ENCODE data around the gene KIR3DL2.
"Not testable (repeated sequence)": the region's sequence is repeated elsewhere in the genome, so short reads cannot be mapped to it uniquely, and the experiment has no call there.

Gene KIR3DL2

GRCh38 chr19:54850061-54850640, at the start of gene KIR3DL2:
Gene KIR3DL2, plus strand, starts transcription at chr19:54850443. Its CDS starts 33 bp downstream, at chr19:54850476.
- DNase-seq (ENCODE audit: low spot score), result not testable (repeated sequence)

DNA sequence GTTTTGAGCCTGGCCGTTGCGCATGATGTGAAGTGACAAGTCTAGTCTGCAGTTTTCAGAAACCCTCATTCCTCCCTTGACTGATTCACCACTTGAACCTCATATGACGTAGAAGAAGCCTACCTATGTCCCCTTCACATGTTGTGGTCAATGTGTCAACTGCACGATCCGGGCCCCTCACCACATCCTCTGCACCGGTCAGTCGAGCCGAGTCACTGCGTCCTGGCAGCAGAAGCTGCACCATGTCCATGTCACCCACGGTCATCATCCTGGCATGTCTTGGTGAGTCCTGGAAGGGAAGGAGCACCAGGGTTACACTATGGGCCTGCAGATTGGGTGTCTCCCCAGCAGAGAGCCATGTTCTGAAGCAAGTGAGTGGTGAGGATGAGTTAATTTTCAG, 46.8 kb upstream of the KIR3DL2 start, which contains the start of gene KIR2DL4:
KIR2DL4 (plus strand) TSS at position 201 of the 400 bp plus-strand sequence; CDS start at position 243, 42 bp downstream.
- no peak for DNase-seq (ENCODE audit: low spot score)

DNA sequence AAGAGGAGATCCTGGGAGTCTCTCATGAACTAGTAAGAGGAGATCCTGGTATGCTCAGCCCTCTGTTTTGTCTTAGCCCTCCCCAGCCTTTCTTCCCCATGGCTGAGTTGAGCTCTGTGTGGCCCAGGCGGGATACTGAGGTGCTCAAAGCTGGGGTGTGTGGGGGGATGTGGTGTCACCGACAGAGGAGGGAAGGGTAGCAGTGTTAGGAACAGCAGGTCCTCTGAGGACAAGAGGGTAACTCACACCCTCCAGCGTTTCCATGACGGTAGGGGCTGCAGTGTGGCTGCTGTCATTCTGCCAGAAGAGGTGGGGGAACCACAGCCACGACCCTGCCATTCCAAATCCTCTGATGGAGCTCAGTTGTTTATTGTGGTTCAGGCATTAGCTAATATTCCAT, 46.1 kb upstream of the KIR3DL2 start:
- DNase-seq (ENCODE audit: low spot score), result no peak

DNA sequence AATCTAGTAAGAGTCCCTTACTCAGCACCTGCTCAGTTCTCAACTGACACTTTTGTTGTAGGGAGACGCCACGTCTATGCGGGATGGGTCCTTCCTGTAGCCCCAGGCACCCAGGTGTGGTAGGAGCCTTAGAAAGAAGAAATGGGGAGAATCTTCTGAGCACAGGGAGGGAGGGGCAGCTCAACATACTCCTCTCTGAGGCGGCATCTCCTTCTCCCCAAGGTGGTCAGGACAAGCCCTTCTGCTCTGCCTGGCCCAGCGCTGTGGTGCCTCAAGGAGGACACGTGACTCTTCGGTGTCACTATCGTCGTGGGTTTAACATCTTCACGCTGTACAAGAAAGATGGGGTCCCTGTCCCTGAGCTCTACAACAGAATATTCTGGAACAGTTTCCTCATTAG, 45.7 kb upstream of the KIR3DL2 start:
- no peak for DNase-seq (ENCODE audit: low spot score)

- DNase-seq (ENCODE audit: low spot score), result no peak
These were observed 44.4 kb upstream of the KIR3DL2 start for GRCh38 chr19:54805665-54806515.

GRCh38 chr19:54806516-54806838, 43.8 kb upstream of the KIR3DL2 start:
- DNase-seq (ENCODE audit: low spot score), result no peak

DNA sequence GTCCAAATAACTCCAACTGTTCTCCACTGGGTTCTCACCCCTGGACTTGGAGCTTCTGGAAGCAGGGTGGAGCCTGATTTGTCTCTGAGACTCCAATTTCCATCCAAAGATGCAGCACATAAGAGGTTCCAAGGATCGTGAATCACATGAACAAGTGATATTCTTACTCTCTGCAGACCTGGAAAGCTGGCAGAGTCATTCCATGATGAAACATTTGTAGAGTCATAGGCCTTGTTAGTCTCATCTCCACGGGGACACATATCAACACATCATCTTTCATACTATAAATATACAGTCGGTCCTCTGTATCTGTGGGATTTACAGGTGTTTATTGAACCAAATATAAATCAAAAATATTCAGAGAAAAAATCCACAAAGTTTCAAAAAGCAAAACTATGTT, 35.7 kb upstream of the KIR3DL2 start:
- not testable (repeated sequence) for DNase-seq (ENCODE audit: low spot score)

DNA sequence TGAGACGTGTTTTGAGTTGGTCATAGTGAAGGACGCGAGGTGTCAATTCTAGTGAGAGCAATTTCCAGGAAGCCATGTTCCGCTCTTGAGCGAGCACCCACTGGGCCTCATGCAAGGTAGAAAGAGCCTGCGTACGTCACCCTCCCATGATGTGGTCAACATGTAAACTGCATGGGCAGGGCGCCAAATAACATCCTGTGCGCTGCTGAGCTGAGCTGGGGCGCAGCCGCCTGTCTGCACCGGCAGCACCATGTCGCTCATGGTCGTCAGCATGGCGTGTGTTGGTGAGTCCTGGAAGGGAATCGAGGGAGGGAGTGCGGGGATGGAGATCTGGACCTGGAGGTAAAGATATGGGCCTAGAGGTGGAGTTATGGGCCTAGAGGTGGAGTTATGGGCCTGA, 34.0 kb upstream of the KIR3DL2 start, which contains the start of gene KIR3DL1:
KIR3DL1 (plus strand) TSS at position 218 of the 400 bp plus-strand sequence.
- not testable (repeated sequence) for DNase-seq (ENCODE audit: low spot score)

- DNase-seq (ENCODE audit: low spot score), result no peak
These were observed 32.3 kb upstream of the KIR3DL2 start for GRCh38 chr19:54817670-54818536.

DNA sequence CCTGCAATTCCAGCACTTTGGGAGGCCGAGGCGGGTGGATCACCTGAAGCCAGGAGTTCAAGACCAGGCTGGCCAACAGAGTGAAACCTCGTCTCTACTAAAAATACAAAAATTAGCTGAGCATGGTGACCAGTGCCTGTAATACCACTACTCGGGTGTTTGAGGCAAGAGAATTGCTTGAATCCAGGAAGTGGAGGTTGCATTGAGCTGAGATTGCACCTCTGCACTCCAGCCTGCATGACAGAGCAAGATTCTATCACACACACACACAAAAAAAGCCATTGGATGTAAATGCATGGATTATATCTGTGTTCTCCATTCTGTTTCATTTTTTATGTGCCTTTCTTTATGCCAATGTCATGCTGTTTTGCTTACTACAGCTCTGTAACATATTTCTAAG, 25.8 kb upstream of the KIR3DL2 start:
- DNase-seq (ENCODE audit: low spot score), result not testable (repeated sequence)

DNA sequence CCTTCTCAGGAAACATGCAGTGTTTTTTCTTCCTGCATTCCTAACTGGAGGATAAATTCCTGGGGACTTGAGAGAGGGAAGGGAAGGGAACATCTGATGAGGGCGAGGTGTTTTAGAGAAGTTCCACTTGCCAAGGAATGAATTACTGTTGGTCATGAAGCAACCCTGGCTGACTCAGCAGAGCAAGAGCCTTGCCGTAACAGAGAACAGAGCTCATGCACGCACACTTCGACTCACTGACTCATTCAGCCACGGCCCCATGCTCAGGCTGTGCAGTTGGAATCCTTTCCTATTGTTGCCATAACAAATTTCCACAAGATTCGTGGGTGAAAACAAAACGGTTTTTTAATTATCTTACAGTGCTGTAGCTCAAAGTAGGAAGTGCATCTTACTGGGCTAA, 24.9 kb upstream of the KIR3DL2 start:
- DNase-seq (ENCODE audit: low spot score), result not testable (repeated sequence)

DNA sequence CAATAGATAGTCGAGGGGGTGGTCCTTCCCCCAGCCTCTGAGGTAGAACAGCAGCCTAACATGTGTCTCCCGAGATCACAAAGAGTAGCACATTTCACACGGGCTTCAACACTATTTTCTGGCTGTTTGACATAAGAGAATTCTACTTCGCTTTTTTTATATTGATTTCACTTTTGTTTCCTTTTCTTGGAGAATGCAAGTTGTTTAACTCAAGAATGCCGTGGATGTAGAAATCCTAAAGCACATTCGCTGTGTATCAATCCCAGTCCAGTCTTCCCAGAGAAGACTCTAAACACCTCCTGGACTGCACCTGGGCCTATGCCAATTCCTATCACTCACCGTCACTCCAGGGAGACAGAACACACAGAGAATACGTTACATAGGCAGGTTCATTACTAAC, 22.2 kb upstream of the KIR3DL2 start:
- DNase-seq (ENCODE audit: low spot score), result not testable (repeated sequence)

DNA sequence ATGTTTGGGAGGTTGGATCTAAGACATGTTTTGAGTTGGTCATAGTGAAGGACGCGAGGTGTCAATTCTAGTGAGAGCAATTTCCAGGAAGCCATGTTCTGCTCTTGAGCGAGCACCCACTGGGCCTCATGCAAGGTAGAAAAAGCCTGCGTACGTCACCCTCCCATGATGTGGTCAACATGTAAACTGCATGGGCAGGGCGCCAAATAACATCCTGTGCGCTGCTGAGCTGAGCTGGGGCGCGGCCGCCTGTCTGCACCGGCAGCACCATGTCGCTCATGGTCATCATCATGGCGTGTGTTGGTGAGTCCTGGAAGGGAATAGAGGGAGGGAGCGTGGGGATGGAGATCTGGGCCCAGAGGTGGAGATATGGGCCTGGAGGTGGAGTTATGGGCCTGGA, 17.7 kb upstream of the KIR3DL2 start, which contains the start of gene KIR2DS4:
KIR2DS4 (plus strand) TSS at position 181 of the 400 bp plus-strand sequence.
- not testable (repeated sequence) for DNase-seq (ENCODE audit: low spot score)

DNA sequence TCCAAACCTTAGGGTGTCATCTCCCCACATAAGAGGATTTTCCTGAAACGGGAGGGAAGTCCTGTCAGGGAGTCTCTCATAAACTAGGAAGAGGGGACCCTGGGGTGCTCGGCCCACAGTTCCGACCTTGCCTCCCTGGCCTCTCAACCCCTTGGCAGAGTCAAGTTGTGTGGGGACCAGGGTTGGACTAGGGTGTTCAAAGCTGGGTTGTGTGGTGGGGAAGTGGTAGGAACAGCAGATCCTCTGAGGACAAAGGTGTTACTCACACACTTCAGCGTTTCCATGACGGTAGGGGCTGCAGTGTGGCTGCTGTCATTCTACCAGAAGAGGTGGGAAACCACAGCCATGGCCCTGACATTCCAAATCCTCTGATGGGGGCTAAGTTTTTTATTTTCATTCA, 15.1 kb upstream of the KIR3DL2 start:
- not testable (repeated sequence) for DNase-seq (ENCODE audit: low spot score)

- DNase-seq (ENCODE audit: low spot score), result not testable (repeated sequence)
These were observed 12.7 kb upstream of the KIR3DL2 start for GRCh38 chr19:54837522-54837921.

GRCh38 chr19:54843171-54843570, 7.1 kb upstream of the KIR3DL2 start:
- DNase-seq (ENCODE audit: low spot score), result not testable (repeated sequence)

GRCh38 chr19:54850930-54851329, 687 bp downstream of the KIR3DL2 start:
- DNase-seq (ENCODE audit: low spot score), result no peak

DNA sequence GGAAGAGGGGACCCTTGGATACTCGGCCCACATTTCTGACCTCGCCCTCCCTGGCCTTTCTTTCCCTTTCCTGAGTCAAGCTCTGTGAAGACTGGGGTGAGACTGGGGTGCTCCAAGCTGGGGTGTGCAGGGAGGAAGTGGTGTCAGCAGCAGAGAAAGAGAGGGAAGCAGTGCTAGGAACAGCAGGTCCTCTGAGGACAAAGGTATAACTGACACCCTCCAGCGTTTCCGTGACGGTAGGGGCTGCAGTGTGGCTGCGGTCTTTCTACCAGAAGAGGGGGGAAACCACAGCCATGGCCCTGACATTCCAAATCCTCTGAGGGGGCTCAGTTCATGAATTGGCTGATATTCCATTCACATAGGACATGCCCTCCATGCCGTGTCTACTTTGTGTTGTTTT, 1.1 kb downstream of the KIR3DL2 start:
- no peak for DNase-seq (ENCODE audit: low spot score)

DNA sequence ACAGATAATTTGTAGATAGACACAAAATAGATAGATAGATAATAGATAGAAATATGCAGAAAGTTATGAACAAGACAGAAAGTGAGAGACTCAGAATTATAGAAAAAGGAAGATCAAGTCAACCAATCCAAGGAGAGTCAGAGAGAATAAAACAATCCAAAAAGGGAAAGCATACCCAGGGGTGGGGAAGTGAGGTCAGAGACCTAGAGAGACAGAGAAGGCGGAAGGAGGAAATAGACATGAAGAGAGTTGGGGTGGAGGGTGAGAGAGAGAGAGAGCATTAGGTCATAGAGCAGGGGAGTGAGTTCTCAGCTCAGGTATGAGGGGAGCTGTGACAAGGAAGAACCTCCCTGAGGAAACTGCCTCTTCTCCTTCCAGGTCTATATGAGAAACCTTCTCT, 5.0 kb downstream of the KIR3DL2 start:
- not testable (repeated sequence) for DNase-seq (ENCODE audit: low spot score)

DNA sequence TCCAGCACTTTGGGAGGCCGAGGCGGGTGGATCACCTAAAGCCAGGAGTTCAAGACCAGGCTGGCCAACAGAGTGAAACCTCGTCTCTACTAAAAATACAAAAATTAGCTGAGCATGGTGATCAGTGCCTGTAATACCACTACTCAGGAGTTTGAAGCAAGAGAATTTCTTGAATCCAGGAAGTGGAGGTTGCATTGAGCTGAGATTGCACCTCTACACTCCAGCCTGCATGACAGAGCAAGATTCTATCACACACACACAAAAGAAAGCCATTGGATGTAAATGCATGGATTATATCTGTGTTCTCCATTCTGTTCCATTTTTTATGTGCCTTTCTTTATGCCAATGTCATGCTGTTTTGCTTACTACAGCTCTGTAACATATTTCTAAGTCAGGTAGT, 8.2 kb downstream of the KIR3DL2 start:
- not testable (repeated sequence) for DNase-seq (ENCODE audit: low spot score)

DNA sequence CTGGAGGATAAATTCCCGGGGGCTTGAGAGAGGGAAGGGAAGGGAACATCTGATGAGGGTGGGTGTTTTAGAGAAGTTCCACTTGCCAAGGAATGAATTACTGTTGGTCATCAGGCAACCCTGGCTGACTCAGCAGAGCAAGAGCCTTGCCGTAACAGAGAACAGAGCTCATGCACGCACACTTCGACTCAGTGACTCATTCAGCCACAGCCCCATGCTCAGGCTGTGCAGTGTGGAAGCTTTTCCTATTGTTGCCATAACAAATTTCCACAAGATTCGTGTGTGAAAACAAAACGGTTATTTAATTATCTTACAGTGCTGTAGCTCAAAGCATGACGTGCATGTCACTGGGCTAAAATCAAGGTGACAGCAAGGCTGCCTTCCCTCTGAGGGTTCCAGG, 9.2 kb downstream of the KIR3DL2 start:
- not testable (repeated sequence) for DNase-seq (ENCODE audit: low spot score)

DNA sequence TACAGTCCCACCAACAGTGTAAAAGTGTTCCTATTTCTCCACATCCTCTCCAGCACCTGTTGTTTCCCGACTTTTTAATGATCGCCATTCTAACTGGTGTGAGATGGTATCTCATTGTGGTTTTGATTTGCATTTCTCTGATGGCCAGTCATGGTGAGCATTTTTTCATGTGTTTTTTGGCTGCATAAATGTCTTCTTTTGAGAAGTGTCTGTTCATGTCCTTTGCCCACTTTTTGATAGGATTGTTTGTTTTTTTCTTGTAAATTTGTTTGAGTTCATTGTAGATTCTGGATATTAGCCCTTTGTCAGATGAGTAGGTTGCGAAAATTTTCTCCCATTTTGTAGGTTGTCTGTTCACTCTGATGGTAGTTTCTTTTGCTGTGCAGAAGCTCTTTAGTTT, 13.2 kb downstream of the KIR3DL2 start:
- DNase-seq (ENCODE audit: low spot score), result not testable (repeated sequence)

Data from Ammon's horn (tissue), 1 donor.